HG02588 (cell line): ENCODE measurements around the gene ARL16.

ENCODE experiments used
- ATAC-seq: cut with Tn5 transposase; IDR thresholded peaks from one replicate; pipeline ENCODE4 v1.9.1; 2021; ENCODE audit warnings: mild to moderate bottlenecking, moderate library complexity; ENCODE audit not compliant: unreplicated experiment

Gene ARL16

GRCh38 chr17:81683584-81684441 lies at the start of gene ARL16, which contains the start of gene HGS:
Gene ARL16, minus strand, starts transcription at chr17:81683797. Its CDS starts 44 bp downstream, at chr17:81683753.
Gene HGS, plus strand, starts transcription at chr17:81684011. Its CDS starts 56 bp downstream, at chr17:81684067.
- ATAC-seq, result peak; percentile 84

- no peak for ATAC-seq
Measured at GRCh38 chr17:81727324-81728031, 43.9 kb upstream of the ARL16 start.

- ATAC-seq, result no peak
Measured at GRCh38 chr17:81726004-81726403, 42.4 kb upstream of the ARL16 start.

- no peak for ATAC-seq
Measured at GRCh38 chr17:81725439-81725838, 41.8 kb upstream of the ARL16 start.

GRCh38 chr17:81723651-81724209 lies 40.1 kb upstream of the ARL16 start:
- ATAC-seq, result no peak

- ATAC-seq, result no peak
Measured at GRCh38 chr17:81722184-81723120, 38.9 kb upstream of the ARL16 start.

GRCh38 chr17:81720267-81721071 lies 36.9 kb upstream of the ARL16 start:
- no peak for ATAC-seq

GRCh38 chr17:81719410-81720266 lies 36.0 kb upstream of the ARL16 start:
- no peak for ATAC-seq

GRCh38 chr17:81717766-81718089 lies 34.1 kb upstream of the ARL16 start:
- ATAC-seq, result no peak

GRCh38 chr17:81717049-81717765 lies 33.6 kb upstream of the ARL16 start:
- no peak for ATAC-seq

GRCh38 chr17:81716674-81716996 lies 33.0 kb upstream of the ARL16 start:
- no peak for ATAC-seq

GRCh38 chr17:81715872-81716673 lies 32.5 kb upstream of the ARL16 start:
- ATAC-seq, result no peak

- no peak for ATAC-seq
Measured at GRCh38 chr17:81715107-81715871, 31.7 kb upstream of the ARL16 start.

- no peak for ATAC-seq
Measured at GRCh38 chr17:81714412-81715106, 31.0 kb upstream of the ARL16 start.

GRCh38 chr17:81713556-81714411 lies 30.2 kb upstream of the ARL16 start:
- ATAC-seq, result no peak
